Colonic mucosa (tissue), 4 donors: Measurements from ENCODE around the gene HEG1. TPM values are rescaled to one million over a fixed set of nuclear protein-coding genes. Genes with fewer than 3 reads are reported as not detected.

Experiments used
- DNase-seq: peaks from one replicate; pipeline ENCODE4 v3.0.0-alpha.2; 2020
- H3K27ac ChIP-seq: fragments of 200-600 bp; one replicate; pipeline ENCODE4 v1.8.0; 2021
- H3K27me3 ChIP-seq: fragments of 200-600 bp; one replicate; pipeline ENCODE4 v1.8.0; 2021
- H3K36me3 ChIP-seq: fragments of 200-600 bp; one replicate; pipeline ENCODE4 v1.8.0; 2021
- H3K4me1 ChIP-seq: fragments of 200-600 bp; one replicate; pipeline ENCODE4 v1.8.0; 2021; ENCODE audit warnings: mild to moderate bottlenecking
- H3K4me3 ChIP-seq: fragments of 200-600 bp; one replicate; pipeline ENCODE4 v1.8.0; 2021
- H3K9ac ChIP-seq, 2 donors: one replicate each; pipeline ENCODE4 v1.7.0; 2013; ENCODE audit warnings: control low read depth in 2 of 2, low read depth in 2 of 2, low read length in 2 of 2
- H3K9me3 ChIP-seq: fragments of 200-600 bp; one replicate; pipeline ENCODE4 v1.8.0; 2021
- intact Hi-C: fragments of 100-400 bp; cut with DNase I; formaldehyde crosslinking; loops from one replicate; pipeline ENCODE4 v1.14.1; 2022
- total RNA-seq, 2 donors: library from RNA; stranded (reverse); fragmentation: NEBNext Ultra II Directional in 1 of 2; extraction: Animal tissue kit (Norgen Biotek cat#: 25700) in 1 of 2; gene quantifications; one replicate each; pipeline ENCODE4 v1.2.1, GENCODE V29; 2021
- TF ChIP-seq, protein P1 (sequence below): fragments of 200-600 bp; IDR thresholded peaks from one replicate; pipeline ENCODE4 v1.8.0; 2022; ENCODE audit warnings: antibody characterized with exemption, mild to moderate bottlenecking
- donor health status: healthy.
- donor health status: DM: no; HTN: no; CAD: no.
- donor health status: DM: no; HTN: no; CAD: no.

The HEG1 gene
- total RNA-seq, 2 donors from 2014 or later = 5.1 to 10.7 TPM

DNA sequence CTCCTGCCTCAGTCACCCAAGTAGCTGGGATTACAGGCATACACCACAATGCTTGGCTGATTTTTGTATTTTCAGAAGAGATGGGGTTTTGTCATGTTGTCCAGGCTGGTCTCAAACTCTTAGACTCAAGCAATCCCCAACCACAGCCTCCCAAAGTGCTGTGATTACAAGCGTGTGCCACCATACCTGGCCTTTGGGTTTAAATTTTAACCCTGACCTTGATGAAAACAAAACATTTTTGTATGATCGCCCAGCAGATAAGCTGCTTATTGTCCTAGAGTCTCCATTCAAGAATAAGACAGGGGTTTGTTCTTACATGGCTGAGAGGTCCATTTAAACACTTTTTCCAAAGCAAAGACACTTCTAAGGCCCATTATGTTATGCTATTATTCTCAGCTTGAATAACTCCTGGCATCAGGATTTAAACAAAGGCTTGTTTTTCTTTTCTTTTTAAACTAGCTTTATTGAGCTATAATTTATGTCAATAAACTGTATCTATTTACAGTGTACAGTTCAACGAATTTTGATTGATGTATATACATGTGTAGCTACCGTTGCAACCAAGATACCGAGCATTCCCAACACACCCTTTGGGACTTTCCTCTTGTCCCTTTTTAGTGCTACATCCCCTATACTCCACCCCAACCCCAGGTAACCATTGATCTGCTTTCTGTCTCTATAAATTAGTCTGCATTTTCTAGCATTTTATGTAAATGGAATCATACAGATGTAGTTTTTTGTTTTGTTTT, 119.8 kb downstream of the HEG1 start:
- Histone ChIP-seq H3K27me3 (no peaks in the 10 kb centered on the region), H3K4me3 (no peak overlapping the region), H3K9me3 (no peaks in the 10 kb centered on the region), H3K27ac (peak overlapping the region; percentile 82), H3K9ac (peak overlapping the region in 1 of 2 donors; percentile 29), H3K4me1 (no peaks in the 10 kb centered on the region), H3K36me3 (no peaks in the 10 kb centered on the region)
- intact Hi-C loops = no loop called here
- TF ChIP-seq, protein P1, sequence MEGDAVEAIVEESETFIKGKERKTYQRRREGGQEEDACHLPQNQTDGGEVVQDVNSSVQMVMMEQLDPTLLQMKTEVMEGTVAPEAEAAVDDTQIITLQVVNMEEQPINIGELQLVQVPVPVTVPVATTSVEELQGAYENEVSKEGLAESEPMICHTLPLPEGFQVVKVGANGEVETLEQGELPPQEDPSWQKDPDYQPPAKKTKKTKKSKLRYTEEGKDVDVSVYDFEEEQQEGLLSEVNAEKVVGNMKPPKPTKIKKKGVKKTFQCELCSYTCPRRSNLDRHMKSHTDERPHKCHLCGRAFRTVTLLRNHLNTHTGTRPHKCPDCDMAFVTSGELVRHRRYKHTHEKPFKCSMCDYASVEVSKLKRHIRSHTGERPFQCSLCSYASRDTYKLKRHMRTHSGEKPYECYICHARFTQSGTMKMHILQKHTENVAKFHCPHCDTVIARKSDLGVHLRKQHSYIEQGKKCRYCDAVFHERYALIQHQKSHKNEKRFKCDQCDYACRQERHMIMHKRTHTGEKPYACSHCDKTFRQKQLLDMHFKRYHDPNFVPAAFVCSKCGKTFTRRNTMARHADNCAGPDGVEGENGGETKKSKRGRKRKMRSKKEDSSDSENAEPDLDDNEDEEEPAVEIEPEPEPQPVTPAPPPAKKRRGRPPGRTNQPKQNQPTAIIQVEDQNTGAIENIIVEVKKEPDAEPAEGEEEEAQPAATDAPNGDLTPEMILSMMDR = no peak
- DNase-seq = no peak

DNA sequence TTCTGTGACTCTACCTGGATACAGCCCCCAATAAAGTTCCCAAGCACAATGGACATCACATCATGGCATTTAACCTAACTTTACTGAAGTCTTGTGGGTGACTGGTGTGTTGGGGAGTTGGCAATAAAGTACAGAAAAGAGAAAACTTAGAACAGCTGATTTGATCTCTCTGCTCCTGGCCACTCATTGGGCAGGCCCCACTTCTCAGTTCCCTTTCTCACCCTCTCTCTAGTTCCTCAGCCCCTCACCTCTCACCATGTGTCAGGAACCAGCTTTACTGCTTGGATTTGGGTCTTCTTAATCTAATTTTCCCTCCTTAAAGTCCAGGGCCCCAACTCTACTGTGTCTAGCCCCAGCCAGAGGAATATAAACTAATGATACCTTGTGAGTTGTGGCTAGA, 120.5 kb downstream of the HEG1 start:
- Histone ChIP-seq H3K9me3 (no peaks in the 10 kb centered on the region), H3K36me3 (no peaks in the 10 kb centered on the region), H3K9ac (peak overlapping the region in 1 of 2 donors; percentile 14), H3K4me3 (no peak overlapping the region), H3K4me1 (no peaks in the 10 kb centered on the region), H3K27me3 (no peaks in the 10 kb centered on the region), H3K27ac (peak overlapping the region; percentile 82)
- no peak for DNase-seq
- TF ChIP-seq, protein P1 = no peak
- intact Hi-C loops = no loop called here

DNA sequence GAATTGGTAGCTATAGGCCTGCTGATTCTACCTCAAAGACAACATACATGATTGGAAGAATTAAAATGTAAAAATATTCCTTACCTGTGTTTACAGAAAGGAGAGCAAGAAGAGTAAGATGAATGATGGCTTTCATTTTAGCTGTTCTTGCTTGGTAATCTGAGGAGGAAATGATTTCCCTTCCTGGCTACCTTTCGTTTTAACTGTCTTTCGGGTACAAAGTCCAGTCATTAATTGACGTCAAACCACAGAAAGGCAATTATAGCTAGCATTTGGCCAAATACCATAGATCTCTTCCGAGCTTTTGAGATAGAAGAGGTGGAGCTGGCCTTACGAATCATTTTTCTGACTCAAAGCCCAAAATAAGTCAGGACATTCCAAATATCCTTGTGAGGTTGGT, 121.2 kb downstream of the HEG1 start, which contains the start of gene MUC13:
Gene MUC13 (minus strand): TSS at position 175 of the 400 bp plus-strand sequence. CDS start 39 bp downstream, at position 136.
- TF ChIP-seq, protein P1 = no peak
- Histone ChIP-seq H3K4me1 (no peaks in the 10 kb centered on the region), H3K36me3 (no peaks in the 10 kb centered on the region), H3K27ac (peak within 1 kb of the TSS; percentile 82), H3K9ac (peak within 1 kb of the TSS; percentile 64 to 96), H3K9me3 (no peaks in the 10 kb centered on the region), H3K4me3 (peak within 1 kb of the TSS; percentile 49), H3K27me3 (no peaks in the 10 kb centered on the region)
- peak; percentile 64 for DNase-seq
- intact Hi-C loops = loop anchor here (5.0 kb wide), 1 partner anchor 503 kb away; no protein-coding TSS in a partner anchor

DNA sequence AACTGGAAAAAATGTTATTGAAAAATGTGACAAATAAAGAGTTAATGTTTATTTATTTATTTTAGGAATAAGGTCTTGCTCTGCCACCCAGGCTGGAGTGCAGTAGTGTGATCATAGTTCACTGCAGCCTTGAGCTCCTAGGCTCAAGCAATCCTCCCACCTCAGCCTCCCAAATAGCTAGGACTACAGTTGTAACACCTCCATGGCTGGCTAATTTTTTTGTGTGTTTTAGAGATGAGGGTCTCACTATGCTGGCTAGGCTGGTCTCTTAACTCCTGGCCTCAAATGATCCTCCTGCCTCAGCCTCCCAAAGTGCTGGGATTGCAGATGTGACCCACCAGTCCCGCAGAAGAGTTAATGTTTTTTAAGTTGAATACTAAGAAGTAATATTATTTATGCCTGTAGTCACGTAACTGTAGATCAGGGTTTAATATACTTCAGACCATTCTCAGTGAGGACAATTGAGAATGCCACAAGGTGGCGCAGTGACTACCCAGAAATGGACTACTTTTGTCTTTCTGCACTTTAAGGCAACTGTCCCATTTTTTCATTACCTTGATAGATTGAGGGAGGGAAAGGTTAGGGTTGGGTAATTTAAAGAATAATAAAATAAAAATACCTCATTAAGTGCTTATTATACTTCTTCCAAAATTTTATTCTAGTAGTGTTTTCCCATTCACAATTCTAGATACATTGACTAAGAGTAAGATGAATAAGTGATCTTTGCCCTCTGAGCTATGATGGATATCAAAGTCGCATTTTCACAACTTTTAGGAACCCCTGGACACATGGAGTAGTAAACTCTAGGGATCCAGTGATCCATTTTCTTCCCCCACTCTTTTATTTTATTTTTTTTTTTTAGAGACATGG, 127.2 kb downstream of the HEG1 start:
- H3K9me3 ChIP-seq = no peaks in the 10 kb centered on the region
- TF ChIP-seq, protein P1 = peak; percentile 42
- intact Hi-C loops = loop anchor here (10.0 kb wide), 1 partner anchor 236 kb away; no protein-coding TSS in a partner anchor
- H3K27ac ChIP-seq = no peak overlapping the region
- DNase-seq = peak; percentile 76
- H3K4me3 ChIP-seq = no peak overlapping the region
- no peak overlapping the region for H3K9ac ChIP-seq
- no peaks in the 10 kb centered on the region for H3K36me3 ChIP-seq
- H3K27me3 ChIP-seq = no peaks in the 10 kb centered on the region
- H3K4me1 ChIP-seq = no peaks in the 10 kb centered on the region

DNA sequence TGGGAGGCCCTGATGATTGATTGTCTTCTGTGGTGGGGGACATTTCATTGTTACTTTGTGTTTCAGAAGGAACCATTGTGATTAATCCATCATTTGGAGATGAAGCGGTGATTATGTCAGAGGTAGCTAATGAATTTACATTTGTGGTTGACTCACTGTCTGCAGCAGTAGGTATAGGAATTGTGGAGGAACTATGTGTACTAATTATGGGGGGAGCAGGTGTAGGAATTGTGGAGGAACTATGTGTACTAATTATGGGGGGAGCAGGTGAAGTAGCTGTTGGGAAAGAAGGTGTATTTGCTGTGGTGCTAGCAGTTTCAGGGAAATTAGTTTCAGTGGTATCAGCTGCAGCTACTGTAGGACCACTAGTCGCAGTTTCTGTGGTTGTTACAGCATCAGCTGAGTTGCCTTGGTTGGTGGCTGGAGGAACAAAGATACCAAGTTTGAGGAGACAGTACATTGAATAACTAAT, 128.2 kb downstream of the HEG1 start:
- H3K9ac ChIP-seq = no peak overlapping the region
- no peaks in the 10 kb centered on the region for H3K36me3 ChIP-seq
- no peaks in the 10 kb centered on the region for H3K4me1 ChIP-seq
- TF ChIP-seq, protein P1 = no peak
- no peaks in the 10 kb centered on the region for H3K9me3 ChIP-seq
- intact Hi-C loops = loop anchor here (10.0 kb wide), 1 partner anchor 237 kb away; no protein-coding TSS in a partner anchor
- H3K27ac ChIP-seq = peak overlapping the region; percentile 0
- DNase-seq = no peak
- no peaks in the 10 kb centered on the region for H3K27me3 ChIP-seq
- no peak overlapping the region for H3K4me3 ChIP-seq
